PC-9 (cell line): Measurements from ENCODE around the gene NDUFAF8.

ENCODE experiments used
- CTCF ChIP-seq: fragments of 200-600 bp; sonication (generic); conservative IDR thresholded peaks from 2 replicates; pipeline ENCODE4 v1.6.1; 2017; ENCODE audit warnings: mixed run types, antibody characterized with exemption, mild to moderate bottlenecking, moderate library complexity
- EZH2 ChIP-seq: fragments of 200-600 bp; sonication (generic); IDR thresholded peaks from 2 replicates; pipeline ENCODE4 v1.8.0; 2017; ENCODE audit warnings: antibody characterized with exemption, low read depth

- TF ChIP-seq CTCF (no peak), EZH2 (no peak)
Measured at GRCh38 chr17:81242421-81243332, 3.6 kb downstream of the NDUFAF8 start.
